NCI-H146 treated with DMSO at 0.1 percent for 48 hours (cell line): ENCODE results near the gene HIPK3.

ENCODE experiments used
- DNase-seq: peaks from one replicate; lab custom pipeline; 2025; ENCODE audit not compliant: unreplicated experiment; lab: John Stamatoyannopoulos, UW

Gene HIPK3

GRCh38 chr11:33389635-33390034 is 132.5 kb downstream of the HIPK3 start:
- DNase-seq, result no peak

GRCh38 chr11:33390944-33391892 is 134.0 kb downstream of the HIPK3 start:
- DNase-seq, result no peak

- DNase-seq, result no peak
Observed at GRCh38 chr11:33391893-33392251, 134.7 kb downstream of the HIPK3 start.

- DNase-seq, result no peak
Observed at GRCh38 chr11:33394431-33395109, 137.4 kb downstream of the HIPK3 start.

DNA sequence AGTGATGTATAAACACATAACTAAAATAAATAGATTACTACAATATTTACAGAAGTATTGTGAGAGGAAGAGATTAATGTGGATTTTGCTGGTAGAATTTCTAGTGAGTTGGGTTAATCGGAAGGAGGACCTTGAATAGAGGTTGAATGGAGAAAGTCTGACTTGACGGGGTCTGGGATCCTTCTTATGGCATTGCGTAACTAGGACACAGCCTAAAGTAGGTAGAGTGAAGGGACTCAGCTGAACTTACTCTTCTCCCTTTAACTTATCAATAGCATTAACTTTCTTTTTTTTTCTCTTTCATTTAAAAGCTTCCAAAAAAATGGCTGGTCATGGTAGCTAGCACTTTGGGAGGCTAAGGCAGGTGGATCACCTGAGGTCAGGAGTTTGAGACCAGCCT is 139.2 kb downstream of the HIPK3 start:
- DNase-seq, result no peak

DNA sequence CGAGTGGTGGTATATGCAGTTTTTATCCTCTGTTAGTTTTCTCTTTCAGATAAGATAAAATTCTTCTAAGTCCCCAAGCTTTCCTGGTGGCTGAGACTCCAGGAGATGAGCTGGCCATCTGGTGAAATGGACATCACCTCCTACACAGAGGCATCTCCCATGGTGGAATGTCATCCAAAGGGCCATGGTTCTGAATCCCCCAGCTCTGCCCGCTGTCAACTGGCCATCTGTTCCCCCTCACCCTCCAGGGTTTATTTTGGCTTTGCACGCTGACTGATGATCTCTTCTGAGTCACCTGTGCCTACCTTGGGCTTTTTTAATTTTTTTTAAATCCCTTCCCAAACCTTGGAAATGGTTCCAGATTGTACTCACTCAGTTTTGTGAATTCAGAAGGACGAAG is 142.2 kb downstream of the HIPK3 start:
- no peak for DNase-seq

DNA sequence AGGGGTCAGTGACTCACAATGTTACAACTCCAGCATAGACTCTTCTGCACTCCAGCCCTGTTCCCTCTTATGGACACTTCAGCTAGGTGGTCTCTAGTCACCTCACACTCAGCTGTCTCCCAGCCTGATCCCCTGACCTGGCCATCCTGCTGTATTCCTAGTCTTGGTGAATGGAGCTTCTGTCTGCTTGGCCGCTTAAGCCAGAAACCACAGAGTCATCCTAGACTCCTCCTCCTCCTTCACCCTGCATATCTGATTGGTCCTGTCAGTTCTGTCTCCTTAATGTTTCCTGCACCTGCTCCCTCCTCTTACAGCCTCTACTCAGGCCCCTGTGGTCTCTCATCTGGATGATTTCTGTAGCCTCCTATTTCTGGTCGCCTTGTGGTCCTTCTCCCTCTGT is 144.9 kb downstream of the HIPK3 start:
- DNase-seq, result no peak

GRCh38 chr11:33403344-33403743 is 146.2 kb downstream of the HIPK3 start:
- DNase-seq, result no peak

GRCh38 chr11:33405834-33406602 is 148.8 kb downstream of the HIPK3 start:
- DNase-seq, result no peak
